HG02642 (cell line): Measurements from ENCODE around the gene NDUFS1.
"Not testable (repeated sequence)": the region's sequence is repeated elsewhere in the genome, so short reads cannot be mapped to it uniquely, and the experiment has no call there.

ENCODE experiments used
- ATAC-seq: cut with Tn5 transposase; IDR thresholded peaks from one replicate; pipeline ENCODE4 v1.9.1; 2021; ENCODE audit warnings: mild to moderate bottlenecking; ENCODE audit not compliant: unreplicated experiment, poor library complexity

Gene NDUFS1

GRCh38 chr2:206108713-206109112, 50.5 kb downstream of the NDUFS1 start:
- ATAC-seq: no peak

GRCh38 chr2:206105541-206105940, 53.7 kb downstream of the NDUFS1 start:
- no peak for ATAC-seq

- no peak for ATAC-seq
Observed at GRCh38 chr2:206105038-206105437, 54.2 kb downstream of the NDUFS1 start.

- not testable (repeated sequence) for ATAC-seq
Observed at GRCh38 chr2:206098872-206099271, 60.4 kb downstream of the NDUFS1 start.

GRCh38 chr2:206098471-206098870, 60.8 kb downstream of the NDUFS1 start:
- no peak for ATAC-seq

- ATAC-seq: no peak
Observed at GRCh38 chr2:206096876-206097275, 62.4 kb downstream of the NDUFS1 start.

GRCh38 chr2:206095536-206096332, 63.5 kb downstream of the NDUFS1 start:
- ATAC-seq: no peak

GRCh38 chr2:206092297-206092696, 66.9 kb downstream of the NDUFS1 start:
- ATAC-seq: no peak

- ATAC-seq: no peak
Observed at GRCh38 chr2:206088248-206088647, 71.0 kb downstream of the NDUFS1 start.

- ATAC-seq: no peak
Observed at GRCh38 chr2:206086716-206087350, 72.4 kb downstream of the NDUFS1 start.

- peak; percentile 88 for ATAC-seq
Observed at GRCh38 chr2:206085742-206086445, 73.3 kb downstream of the NDUFS1 start, which contains the start of gene INO80D. TSS of gene INO80D (minus strand) at chr2:206086174. CDS start at chr2:206063016, 23,158 bp downstream.

- ATAC-seq: peak; percentile 28
Observed at GRCh38 chr2:206084870-206085741, 74.1 kb downstream of the NDUFS1 start.

GRCh38 chr2:206084439-206084869, 74.8 kb downstream of the NDUFS1 start:
- ATAC-seq: no peak

GRCh38 chr2:206083602-206084438, 75.4 kb downstream of the NDUFS1 start:
- no peak for ATAC-seq

GRCh38 chr2:206082298-206082843, 76.9 kb downstream of the NDUFS1 start:
- ATAC-seq: no peak

GRCh38 chr2:206080927-206081326, 78.3 kb downstream of the NDUFS1 start:
- no peak for ATAC-seq

- no peak for ATAC-seq
Observed at GRCh38 chr2:206079699-206080465, 79.4 kb downstream of the NDUFS1 start.

GRCh38 chr2:206077879-206078278, 81.4 kb downstream of the NDUFS1 start:
- ATAC-seq: not testable (repeated sequence)
